ENCODE results near the gene MAST2.

Gene MAST2

GRCh38 chr1:45995298-45995697 lies 191.9 kb downstream of the MAST2 start:
- DNase-seq, result no peak

GRCh38 chr1:45998020-45998617 lies 194.7 kb downstream of the MAST2 start:
- no peak for DNase-seq

GRCh38 chr1:45999507-45999906 lies 196.1 kb downstream of the MAST2 start:
- DNase-seq, result no peak

- no peak for DNase-seq
Observed at GRCh38 chr1:46001081-46001785, 197.8 kb downstream of the MAST2 start.

GRCh38 chr1:46002551-46003150 lies 199.2 kb downstream of the MAST2 start:
- no peak for DNase-seq

GRCh38 chr1:46003315-46003714 lies 199.9 kb downstream of the MAST2 start:
- DNase-seq, result peak in 1 of 2 donors; percentile 6

- DNase-seq, result no peak
Observed at GRCh38 chr1:46004492-46004891, 201.1 kb downstream of the MAST2 start.

GRCh38 chr1:46005594-46005993 lies 202.2 kb downstream of the MAST2 start:
- DNase-seq, result no peak

GRCh38 chr1:46008585-46008984 lies 205.2 kb downstream of the MAST2 start:
- no peak for DNase-seq

- DNase-seq, result no peak
Observed at GRCh38 chr1:46010611-46011010, 207.2 kb downstream of the MAST2 start.

- no peak for DNase-seq
Observed at GRCh38 chr1:46011121-46011695, 207.8 kb downstream of the MAST2 start.

GRCh38 chr1:46012236-46012635 lies 208.8 kb downstream of the MAST2 start:
- no peak for DNase-seq

- DNase-seq, result no peak
Observed at GRCh38 chr1:46013581-46013980, 210.2 kb downstream of the MAST2 start.

GRCh38 chr1:46017876-46018503 lies 214.6 kb downstream of the MAST2 start:
- no peak for DNase-seq

- DNase-seq, result no peak
Observed at GRCh38 chr1:46019348-46019747, 215.9 kb downstream of the MAST2 start.

GRCh38 chr1:46020010-46020409 lies 216.6 kb downstream of the MAST2 start:
- DNase-seq, result no peak

- no peak for DNase-seq
Observed at GRCh38 chr1:46021046-46021996, 217.9 kb downstream of the MAST2 start.

GRCh38 chr1:46026531-46026930 lies 223.1 kb downstream of the MAST2 start:
- no peak for DNase-seq

GRCh38 chr1:46027788-46028573 lies 224.6 kb downstream of the MAST2 start:
- no peak for DNase-seq

GRCh38 chr1:46030074-46030870 lies 226.9 kb downstream of the MAST2 start:
- DNase-seq, result no peak
